ENCODE data around the gene INTS3. TPM values are rescaled to one million over a fixed set of nuclear protein-coding genes. Genes with fewer than 3 reads are reported as not detected.

The INTS3 gene
- polyA plus RNA-seq, 1 donor from 2014 or later, result 29.9 TPM

DNA sequence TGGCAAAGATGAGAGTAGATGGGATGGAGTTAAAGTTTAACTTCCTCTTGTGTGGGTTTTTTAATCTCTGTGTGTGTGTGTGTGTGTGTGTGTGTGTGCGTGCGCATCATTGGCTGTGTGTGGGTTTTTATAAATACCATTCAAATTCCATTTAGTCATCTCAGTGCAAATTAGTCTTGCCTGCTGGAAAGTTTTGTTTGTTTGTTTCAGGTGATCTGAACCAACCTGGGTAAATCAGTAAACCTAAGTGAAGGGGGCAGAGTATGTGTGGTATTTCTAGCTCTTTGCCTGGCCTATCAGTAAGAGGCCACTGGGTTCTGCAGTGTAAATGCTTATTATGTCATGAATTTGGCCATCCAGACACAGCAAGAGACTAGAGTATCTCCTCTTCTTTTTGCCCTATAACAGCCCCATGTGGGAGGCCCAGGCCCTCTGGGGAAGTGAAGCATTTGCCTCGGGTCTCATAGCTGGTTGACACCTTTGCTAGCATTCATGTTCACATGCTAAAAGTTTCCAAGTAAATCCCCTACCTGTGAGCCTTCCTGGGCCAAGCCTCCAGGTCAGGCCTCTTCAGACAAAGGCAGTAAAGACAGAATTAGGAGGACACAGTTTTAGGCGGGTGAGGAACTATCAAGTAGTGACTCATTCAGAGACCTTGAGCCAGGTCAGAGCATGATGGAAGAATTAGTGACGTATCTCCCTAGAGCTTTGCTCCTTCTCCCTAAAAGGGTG lies 14.7 kb downstream of the INTS3 start:
- Histone ChIP-seq H3K9me3 (ENCODE audit: low read length) (no peaks in the 10 kb centered on the region), H3K27me3 (ENCODE audit: insufficient read depth, low read depth, low read length) (no peaks in the 10 kb centered on the region), H3K4me3 (ENCODE audit: low read length) (no peak overlapping the region), H3K36me3 (ENCODE audit: insufficient read depth, low read length) (no peaks in the 10 kb centered on the region), H3K79me2 (replicated peaks; ENCODE audit: insufficient read depth, low read length) (no peaks in the 10 kb centered on the region), H4K20me1 (ENCODE audit: insufficient read depth) (no peaks in the 10 kb centered on the region), H3K9me2 (ENCODE audit: insufficient read depth, low read length) (no peaks in the 10 kb centered on the region), H3F3A (ENCODE audit: insufficient read depth, low read length, poor library complexity, severe bottlenecking) (no peaks in the 10 kb centered on the region), H2AFZ (ENCODE audit: low read depth, low read length) (no peak overlapping the region), H3K27ac (ENCODE audit: low read length) (no peak overlapping the region), H3K4me2 (ENCODE audit: low read length) (no peak overlapping the region), H3K9ac (ENCODE audit: low read length) (no peak overlapping the region)
- TF ChIP-seq, protein P1, sequence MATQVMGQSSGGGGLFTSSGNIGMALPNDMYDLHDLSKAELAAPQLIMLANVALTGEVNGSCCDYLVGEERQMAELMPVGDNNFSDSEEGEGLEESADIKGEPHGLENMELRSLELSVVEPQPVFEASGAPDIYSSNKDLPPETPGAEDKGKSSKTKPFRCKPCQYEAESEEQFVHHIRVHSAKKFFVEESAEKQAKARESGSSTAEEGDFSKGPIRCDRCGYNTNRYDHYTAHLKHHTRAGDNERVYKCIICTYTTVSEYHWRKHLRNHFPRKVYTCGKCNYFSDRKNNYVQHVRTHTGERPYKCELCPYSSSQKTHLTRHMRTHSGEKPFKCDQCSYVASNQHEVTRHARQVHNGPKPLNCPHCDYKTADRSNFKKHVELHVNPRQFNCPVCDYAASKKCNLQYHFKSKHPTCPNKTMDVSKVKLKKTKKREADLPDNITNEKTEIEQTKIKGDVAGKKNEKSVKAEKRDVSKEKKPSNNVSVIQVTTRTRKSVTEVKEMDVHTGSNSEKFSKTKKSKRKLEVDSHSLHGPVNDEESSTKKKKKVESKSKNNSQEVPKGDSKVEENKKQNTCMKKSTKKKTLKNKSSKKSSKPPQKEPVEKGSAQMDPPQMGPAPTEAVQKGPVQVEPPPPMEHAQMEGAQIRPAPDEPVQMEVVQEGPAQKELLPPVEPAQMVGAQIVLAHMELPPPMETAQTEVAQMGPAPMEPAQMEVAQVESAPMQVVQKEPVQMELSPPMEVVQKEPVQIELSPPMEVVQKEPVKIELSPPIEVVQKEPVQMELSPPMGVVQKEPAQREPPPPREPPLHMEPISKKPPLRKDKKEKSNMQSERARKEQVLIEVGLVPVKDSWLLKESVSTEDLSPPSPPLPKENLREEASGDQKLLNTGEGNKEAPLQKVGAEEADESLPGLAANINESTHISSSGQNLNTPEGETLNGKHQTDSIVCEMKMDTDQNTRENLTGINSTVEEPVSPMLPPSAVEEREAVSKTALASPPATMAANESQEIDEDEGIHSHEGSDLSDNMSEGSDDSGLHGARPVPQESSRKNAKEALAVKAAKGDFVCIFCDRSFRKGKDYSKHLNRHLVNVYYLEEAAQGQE (IDR thresholded peaks at IDR 0.05; ENCODE audit: borderline replicate concordance), result no peak
- TF ChIP-seq RAD21 (conservative IDR thresholded peaks at IDR 0.05) (no peak), SMC3 (conservative IDR thresholded peaks at IDR 0.05; ENCODE audit: poor library complexity) (no peak), EZH2 (IDR thresholded peaks at IDR 0.05; ENCODE audit: borderline replicate concordance, insufficient read depth, low read length, poor library complexity, severe bottlenecking) (no peak), MXI1 (conservative IDR thresholded peaks at IDR 0.05; ENCODE audit: poor library complexity, severe bottlenecking) (no peak), POLR2AphosphoS5 (IDR thresholded peaks at IDR 0.05) (no peak), EP300 (conservative IDR thresholded peaks at IDR 0.05; ENCODE audit: poor library complexity, severe bottlenecking) (no peak), TAF1 (IDR thresholded peaks at IDR 0.05; ENCODE audit: low read depth) (no peak)
- TF ChIP-seq, protein P2, sequence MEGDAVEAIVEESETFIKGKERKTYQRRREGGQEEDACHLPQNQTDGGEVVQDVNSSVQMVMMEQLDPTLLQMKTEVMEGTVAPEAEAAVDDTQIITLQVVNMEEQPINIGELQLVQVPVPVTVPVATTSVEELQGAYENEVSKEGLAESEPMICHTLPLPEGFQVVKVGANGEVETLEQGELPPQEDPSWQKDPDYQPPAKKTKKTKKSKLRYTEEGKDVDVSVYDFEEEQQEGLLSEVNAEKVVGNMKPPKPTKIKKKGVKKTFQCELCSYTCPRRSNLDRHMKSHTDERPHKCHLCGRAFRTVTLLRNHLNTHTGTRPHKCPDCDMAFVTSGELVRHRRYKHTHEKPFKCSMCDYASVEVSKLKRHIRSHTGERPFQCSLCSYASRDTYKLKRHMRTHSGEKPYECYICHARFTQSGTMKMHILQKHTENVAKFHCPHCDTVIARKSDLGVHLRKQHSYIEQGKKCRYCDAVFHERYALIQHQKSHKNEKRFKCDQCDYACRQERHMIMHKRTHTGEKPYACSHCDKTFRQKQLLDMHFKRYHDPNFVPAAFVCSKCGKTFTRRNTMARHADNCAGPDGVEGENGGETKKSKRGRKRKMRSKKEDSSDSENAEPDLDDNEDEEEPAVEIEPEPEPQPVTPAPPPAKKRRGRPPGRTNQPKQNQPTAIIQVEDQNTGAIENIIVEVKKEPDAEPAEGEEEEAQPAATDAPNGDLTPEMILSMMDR (IDR thresholded peaks at IDR 0.05; ENCODE audit: poor library complexity, severe bottlenecking), result no peak

DNA sequence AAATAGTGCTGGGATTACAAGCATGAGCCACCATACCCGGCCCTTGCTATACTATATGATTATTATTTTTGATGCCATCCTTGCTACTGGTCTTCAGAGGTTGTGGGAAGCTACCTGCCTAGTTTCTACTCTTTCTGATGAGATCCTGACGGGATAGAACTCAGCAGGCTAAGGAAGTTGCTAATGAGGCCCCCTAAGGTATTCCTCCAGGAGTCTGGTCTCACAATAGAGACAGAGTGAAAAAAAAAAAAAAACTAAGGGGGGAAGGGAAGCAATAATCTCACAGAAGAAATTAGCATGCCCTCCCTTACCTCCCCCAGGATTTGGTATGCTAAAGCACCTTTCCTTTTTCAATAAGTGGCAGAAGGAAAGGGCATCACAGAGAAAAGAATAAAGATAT lies 17.6 kb downstream of the INTS3 start:
- Histone ChIP-seq H3K9ac (ENCODE audit: low read length) (no peak overlapping the region), H3K27ac (ENCODE audit: low read length) (no peak overlapping the region), H3K9me3 (ENCODE audit: low read length) (no peaks in the 10 kb centered on the region), H3F3A (ENCODE audit: insufficient read depth, low read length, poor library complexity, severe bottlenecking) (no peaks in the 10 kb centered on the region), H3K36me3 (ENCODE audit: insufficient read depth, low read length) (no peaks in the 10 kb centered on the region), H3K4me3 (ENCODE audit: low read length) (no peak overlapping the region), H3K4me2 (ENCODE audit: low read length) (no peak overlapping the region), H3K79me2 (replicated peaks; ENCODE audit: insufficient read depth, low read length) (no peaks in the 10 kb centered on the region), H4K20me1 (ENCODE audit: insufficient read depth) (no peaks in the 10 kb centered on the region), H3K9me2 (ENCODE audit: insufficient read depth, low read length) (no peaks in the 10 kb centered on the region), H2AFZ (ENCODE audit: low read depth, low read length) (no peak overlapping the region), H3K27me3 (ENCODE audit: insufficient read depth, low read depth, low read length) (no peaks in the 10 kb centered on the region)
- TF ChIP-seq MXI1 (conservative IDR thresholded peaks at IDR 0.05; ENCODE audit: poor library complexity, severe bottlenecking), result no peak
- TF ChIP-seq, protein P2 (IDR thresholded peaks at IDR 0.05; ENCODE audit: poor library complexity, severe bottlenecking), result no peak
- TF ChIP-seq, protein P1 (IDR thresholded peaks at IDR 0.05; ENCODE audit: borderline replicate concordance), result no peak
- no peak for TF ChIP-seq EZH2 (IDR thresholded peaks at IDR 0.05; ENCODE audit: borderline replicate concordance, insufficient read depth, low read length, poor library complexity, severe bottlenecking)
- no peak for TF ChIP-seq TAF1 (IDR thresholded peaks at IDR 0.05; ENCODE audit: low read depth)
- TF ChIP-seq POLR2AphosphoS5 (IDR thresholded peaks at IDR 0.05), result no peak
- no peak for TF ChIP-seq EP300 (conservative IDR thresholded peaks at IDR 0.05; ENCODE audit: poor library complexity, severe bottlenecking)
- no peak for TF ChIP-seq RAD21 (conservative IDR thresholded peaks at IDR 0.05)
- TF ChIP-seq SMC3 (conservative IDR thresholded peaks at IDR 0.05; ENCODE audit: poor library complexity), result no peak
